HG03196 (cell line): ENCODE measurements around the gene ARRDC4.

Experiments used
- ATAC-seq: cut with Tn5 transposase; IDR thresholded peaks from one replicate; pipeline ENCODE4 v1.9.1; 2021; ENCODE audit not compliant: unreplicated experiment

The ARRDC4 gene

DNA sequence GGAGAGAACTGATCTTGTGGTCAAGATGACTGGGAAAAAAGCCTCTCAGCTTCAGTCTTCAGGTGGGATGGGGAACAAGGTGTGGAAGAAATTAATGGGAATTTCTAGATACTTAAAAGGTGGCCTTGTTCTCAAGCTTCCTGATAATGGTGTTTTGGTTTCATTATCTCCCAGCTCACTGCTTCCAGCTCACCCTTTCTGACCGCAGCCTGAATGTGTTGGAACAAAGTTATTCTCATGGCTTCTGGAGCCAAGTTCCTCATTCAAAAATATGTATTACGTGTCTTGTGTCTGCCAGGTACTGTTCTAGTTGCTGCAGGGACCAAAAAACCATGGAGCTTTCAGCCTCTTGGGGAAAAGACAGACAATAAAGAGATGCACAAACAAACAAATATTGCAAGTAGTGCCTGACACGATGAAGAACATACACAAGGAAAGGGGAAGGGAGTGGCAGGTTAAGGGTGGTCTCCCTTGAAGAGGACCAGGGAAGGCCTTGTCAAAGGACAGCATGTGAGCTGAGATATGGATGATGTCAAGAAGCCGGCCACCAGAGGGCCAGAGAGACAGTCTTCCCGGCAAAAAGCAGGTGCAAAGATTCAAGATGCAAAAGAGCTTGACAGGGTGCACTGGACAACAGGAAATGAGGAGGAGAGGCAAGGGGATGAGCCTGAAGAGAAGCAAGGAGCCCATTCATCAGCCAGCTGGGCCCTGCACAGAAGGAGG, 35.5 kb downstream of the ARRDC4 start:
- no peak for ATAC-seq

DNA sequence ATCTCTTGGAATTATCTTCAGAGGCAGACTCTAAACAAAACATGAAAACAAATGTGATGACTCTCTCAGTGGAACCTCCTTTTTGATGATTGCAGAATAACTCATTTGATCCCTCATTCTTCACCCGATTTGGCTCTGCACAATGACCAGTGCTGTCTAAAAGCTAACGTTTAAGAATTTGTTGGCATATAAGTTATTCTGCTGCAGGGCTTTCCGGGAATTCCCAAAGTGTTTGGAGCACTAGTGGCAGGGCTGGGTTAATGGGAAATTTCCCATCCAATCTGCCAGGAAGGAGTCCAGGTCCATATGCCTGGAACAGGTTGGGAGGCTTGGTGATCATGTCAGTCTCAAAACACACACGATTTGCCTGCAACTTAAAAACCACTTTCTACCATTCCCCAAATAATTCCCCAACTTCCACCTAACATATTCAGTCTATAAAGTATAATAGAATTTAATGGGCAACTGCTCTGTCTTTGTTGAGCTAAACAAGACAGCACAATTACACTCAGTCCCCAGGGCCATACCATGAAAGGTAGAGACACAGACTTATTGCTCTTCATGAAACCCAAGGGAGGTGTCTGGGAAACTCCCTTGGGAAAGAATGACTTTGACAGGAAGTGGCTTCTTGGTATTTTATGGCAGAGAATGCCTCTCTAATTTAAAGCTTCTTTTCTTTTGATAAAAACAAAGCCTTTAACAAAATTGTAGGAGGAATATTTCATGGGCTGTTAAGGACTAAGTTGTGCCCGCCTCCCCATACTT, 38.0 kb downstream of the ARRDC4 start:
- ATAC-seq = no peak

DNA sequence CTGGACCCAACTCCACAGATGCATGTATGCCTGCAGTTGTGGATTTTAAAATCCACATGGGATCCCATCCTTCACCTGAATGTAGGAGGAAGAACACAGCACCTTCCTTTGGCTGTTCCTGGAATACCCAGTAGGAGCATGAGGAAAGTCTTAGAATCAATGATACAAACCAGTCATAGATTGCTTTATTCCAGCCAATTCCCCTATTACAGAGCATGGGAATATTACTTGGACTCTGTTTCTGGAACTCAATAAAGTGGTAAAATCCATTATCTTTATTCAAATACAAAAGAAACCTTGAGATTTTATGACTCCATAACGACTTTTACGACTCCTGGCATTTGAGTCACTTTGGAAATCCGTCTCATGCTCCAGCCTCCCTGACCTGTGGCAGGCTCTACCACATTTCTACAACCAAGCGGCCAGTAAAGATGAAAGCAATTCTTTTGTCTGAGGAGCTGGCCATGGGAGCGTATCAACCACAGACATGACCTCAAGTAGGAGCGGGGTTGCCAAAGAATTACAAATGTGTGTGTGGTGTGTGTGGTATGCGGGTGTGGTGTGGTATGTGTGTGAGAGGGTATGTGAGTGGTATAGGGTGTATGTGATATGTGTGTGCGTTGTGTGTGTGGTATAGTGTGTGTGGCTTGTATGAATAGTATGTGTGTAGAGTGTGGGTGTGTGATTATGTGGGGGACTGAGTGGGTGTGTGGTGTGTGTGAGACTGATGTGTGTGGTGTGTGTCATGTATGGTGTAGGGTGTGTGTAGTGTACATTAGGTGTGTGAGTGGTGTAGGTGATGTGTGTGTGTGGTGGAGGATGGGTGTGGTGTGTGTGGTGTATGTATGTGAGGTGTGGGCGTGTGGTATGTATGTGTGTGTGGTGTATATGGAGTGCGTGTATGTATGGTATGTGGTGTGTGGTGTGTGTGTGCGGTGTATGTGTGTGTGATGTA, 40.0 kb downstream of the ARRDC4 start:
- no peak for ATAC-seq

DNA sequence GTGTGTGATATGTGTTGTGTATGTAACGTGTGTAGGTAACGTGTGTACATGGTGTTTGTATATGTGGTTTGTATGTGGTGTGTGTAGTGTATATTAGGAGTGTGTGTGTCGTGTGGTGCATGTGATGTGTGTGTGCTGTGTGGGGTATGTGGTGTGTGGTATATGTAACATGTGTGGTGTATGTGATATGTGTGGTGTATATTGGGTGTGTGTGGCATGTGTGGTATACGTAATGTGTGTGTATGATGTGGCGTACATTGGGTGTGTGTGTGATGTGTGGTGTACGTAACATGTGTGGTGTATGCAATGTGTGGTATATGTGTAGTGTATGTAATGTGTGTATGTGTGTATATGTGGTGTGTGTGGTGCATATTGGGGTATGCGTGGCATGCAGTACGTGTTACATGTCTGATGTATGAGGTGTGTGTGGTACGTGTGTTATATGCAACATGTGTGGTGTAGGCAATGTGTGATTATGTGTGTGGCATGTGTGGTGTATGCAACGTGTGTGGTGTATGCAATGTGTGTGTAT, 41.2 kb downstream of the ARRDC4 start:
- ATAC-seq = no peak

DNA sequence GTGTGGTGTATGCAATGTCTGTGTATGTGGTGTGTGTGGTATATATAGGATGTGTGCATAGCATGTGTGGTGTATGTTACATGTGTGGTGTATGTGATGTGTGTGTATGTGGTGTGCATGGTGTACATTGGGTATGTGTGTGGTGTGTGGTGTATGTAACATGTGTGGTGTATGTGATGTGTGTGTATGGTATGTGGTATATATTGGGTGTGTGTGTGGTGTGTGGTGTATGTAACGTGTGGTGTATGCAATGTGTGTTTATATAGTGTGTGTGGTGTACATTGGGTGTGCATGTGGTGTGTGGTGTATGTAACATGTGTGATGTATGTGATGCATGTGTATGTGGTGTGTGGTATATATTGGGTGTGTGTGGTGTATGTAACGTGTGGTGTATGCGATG, 41.9 kb downstream of the ARRDC4 start:
- no peak for ATAC-seq

DNA sequence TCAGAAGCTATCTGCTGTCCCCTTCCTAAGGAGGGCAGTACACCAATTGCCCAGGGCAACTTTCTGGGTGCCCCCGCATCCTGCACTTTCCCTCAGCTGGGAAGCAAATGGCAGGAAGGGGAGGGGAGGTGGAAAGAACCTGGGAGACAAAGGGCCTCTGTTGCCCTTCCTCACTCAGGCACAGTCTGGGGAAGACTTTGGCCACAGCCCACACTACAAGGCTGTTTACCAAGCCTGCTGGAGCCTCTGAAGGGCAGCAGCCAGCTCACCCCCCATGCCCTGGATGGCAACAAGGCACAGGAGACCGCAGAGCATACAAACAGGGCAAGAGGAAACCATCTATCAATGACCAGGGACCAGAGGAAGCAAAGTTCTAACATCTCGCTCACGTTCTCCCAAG, 42.4 kb downstream of the ARRDC4 start:
- ATAC-seq = no peak

DNA sequence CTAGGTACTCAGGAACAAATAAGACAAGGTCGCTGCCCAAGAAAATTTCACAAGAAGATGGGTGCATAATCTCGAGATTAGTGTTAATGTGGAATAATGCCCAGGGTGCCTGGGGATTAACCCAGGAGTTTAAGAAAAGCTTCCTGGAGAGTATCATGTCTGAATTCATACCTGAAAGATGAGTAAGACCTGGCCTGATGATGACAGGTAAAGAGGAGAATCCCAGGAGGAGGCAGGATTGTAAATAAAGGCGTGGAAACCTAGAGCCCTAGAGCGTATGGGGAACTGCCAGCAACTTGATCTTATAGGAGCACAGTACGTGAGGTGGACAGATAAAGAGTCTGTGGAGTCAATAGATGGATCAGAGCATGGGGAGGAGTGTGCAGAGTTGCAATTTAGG, 43.0 kb downstream of the ARRDC4 start:
- ATAC-seq = no peak

DNA sequence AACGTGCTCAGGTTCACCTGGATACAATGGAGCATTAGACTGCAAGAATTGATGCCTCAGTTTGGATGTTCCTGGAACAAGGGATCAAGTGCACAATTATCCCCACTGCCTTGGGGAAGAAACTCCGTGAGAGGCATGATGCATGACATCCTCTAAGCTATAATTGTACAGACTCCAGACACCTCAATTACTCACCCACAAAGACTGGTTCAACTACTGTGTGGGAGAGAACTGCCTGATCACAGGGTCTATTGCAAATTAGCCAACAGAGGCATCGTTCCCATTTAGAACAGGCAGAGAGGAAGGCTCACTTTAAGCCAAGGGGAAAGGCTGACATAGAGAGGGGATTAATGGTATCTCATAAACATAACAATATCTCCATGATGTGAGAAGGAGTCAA, 43.5 kb downstream of the ARRDC4 start:
- no peak for ATAC-seq

DNA sequence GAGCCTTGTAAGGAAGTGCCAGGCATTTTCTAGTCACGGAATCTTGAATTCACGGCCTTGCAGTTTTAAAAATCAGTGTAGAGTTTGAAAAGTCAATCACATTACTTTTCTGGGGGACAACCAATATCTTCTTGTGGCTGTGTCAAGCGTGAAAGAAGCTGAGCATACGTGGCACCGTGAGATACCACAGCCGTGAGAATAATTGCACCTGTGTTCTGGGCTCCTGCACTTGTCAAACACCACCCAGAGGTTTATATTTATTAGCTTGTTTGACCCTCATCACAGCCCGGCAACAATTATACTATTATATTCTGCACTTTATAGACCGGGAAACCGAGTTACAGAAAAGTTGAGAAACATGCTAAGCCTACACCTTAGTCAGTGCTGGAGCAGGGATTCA, 45.2 kb downstream of the ARRDC4 start:
- no peak for ATAC-seq

DNA sequence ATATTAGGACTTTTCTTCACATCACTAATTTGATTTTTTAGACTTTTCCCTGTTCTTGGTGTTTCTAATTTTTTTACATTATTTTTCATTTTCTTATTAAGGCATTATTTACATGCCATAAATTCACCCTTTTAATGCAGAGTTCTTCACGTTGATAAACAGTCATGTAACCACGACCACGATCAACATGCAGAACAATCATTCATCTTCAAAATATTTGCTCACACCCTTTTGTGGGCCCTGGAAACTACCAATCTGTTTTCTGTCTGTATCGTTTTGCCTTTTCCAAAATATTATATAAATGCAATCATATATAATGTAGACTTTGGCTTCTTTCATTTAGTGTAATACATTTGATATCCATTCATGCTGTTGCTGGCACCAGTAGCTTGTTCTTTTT, 48.7 kb downstream of the ARRDC4 start:
- no peak for ATAC-seq

DNA sequence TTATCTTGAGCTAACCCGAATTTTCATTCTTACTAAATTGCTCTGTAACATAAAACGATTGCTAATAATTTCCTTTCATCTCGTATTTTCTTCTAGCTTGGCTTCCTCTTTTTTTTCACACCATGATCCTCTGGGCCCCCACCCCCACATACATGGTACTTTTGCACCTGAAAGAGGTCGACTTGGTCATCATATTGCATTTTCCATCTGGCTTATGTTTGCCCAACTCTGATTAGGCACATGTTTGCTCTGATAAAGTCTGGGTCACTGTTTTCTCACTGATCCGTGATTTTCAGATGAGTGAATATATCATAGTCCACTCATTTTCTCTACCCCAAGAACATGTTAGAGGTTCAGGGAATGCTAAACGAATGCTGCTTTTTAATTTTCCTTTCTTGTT, 49.5 kb downstream of the ARRDC4 start:
- no peak for ATAC-seq

DNA sequence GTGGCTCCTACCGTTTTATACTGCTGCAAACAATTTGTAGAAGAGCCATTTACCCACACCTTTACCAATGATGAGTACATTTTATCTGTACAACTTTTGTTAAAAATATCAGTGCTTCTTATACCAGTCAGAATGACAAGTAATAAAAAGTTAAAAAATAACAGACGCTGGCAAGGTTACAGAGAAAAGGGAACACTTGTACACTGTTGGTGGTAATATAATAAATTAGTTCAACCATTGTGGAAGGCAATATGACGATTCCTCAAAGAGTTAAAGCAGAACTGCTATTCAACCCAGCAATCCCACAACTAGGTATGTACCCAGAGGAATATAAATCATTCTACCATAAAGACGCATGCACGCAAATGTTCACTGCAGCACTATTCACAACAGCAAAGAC, 51.9 kb downstream of the ARRDC4 start:
- no peak for ATAC-seq

DNA sequence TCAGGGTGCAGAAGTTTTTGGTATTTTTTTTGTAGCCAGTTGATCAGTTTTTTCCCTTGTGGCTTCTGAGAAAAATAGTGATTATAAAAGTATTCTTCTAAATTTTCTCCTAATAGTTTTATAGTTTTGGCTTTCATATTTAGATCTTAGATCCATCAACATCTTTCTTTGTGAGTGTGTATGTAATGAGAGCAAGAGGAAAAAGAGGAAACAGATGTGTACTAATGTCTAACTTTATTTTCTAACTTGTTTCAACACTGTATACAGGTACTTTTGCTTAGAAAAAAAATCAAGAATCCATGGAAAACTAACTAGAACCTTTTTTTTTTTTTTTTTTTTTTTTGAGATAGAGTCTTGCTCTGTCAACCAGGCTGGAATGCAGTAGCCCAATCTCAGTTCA, 53.1 kb downstream of the ARRDC4 start:
- no peak for ATAC-seq

DNA sequence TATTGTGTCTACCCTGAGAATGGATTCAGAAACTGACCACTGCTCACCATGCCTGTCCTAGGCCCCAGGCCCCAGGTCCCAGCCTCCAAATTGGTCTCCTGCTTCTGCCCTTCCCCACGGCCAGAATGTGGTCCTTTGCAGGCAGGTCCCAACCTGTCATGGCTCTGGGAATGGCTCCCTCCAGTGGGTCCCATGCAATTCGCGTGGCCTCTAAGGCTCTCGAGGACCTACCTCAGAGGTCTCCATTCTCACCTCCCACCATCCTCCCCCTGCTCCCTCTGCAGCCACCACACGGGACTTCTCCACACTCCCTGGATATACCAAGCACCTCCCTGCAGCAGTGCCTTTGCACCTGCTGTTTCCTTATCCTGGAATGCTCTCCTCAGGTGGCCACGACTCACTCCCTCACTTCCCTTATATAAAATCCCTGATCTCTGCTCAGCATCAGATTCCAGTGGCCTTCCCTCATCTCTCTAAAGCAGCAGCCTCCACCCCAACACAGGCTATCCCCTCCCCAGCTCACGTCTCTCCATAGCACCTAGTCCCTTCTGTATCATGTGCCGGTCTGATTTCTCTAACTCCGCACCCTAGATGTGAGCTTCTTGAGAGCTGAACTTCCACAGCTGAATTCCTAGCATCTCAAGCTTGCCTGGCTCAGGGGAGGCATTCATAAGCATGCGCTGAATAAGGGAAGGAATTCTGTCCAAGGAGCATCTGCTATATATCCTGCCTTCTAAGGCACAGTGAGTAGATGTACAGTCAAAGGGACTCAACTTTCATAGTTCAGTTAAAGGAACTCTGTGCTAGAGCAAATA, 56.9 kb downstream of the ARRDC4 start:
- ATAC-seq = no peak

DNA sequence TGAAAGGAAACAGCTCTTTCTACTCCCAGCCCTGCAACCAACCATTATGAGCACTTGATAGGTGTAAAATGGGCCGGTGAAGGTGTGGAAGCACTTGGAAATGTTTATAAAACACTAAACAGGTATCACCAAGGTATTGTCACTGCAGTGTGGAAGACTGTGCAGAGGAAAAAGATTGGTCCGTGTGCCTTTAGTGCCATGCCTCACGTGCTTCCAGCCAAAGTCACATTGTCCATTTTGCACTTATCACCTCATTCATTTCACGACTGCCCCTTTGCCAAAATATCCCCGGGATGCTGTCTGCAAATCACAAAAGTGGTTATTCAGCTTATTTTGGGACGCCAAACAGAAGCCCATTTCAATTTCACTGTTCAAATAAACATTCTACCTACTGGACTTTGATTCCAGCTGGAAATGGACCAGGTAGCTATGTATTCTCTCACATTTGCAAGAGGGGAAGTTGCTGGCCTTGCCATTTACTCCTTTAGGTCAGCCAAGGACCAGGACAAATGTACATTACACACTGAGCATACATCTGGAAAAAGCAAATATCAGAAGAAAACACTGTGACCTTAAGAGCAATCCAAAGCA, 58.4 kb downstream of the ARRDC4 start:
- no peak for ATAC-seq
